ENCODE results near the gene SEPTIN1.
"Not testable (repeated sequence)": the region's sequence is repeated elsewhere in the genome, so short reads cannot be mapped to it uniquely, and the experiment has no call there.

Gene SEPTIN1

DNA sequence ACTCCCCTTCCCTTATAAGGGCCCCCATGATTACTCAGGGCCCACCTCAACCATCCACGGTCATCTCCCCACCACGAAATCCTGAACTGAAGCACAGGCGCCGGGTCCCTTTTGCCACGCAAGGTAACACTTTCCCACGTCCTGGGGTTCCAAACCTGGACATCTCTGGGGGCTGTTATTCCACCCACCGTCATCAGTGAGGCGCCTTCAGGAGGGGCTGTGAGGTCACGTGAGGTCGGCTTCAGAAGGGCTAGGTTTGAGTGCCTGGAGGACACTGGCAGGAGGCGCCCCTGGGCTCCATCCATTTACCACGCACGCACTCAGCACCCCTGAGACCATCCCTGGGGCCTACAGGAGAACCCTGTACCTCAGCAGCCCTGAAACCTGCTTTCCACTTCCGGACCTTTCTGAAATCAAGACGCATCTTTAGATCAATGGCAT is 31.3 kb downstream of the SEPTIN1 start:
- H3K27me3 ChIP-seq (ENCODE audit: insufficient read depth, insufficient read length): no peaks in the 10 kb centered on the region
- H3K4me3 ChIP-seq (ENCODE audit: insufficient read length, low read depth): no peak overlapping the region
- peaks cover 48% of the 10 kb centered on the region for H3K36me3 ChIP-seq (ENCODE audit: insufficient read depth, insufficient read length, low read length)
- H3K4me1 ChIP-seq (ENCODE audit: insufficient read depth, insufficient read length): peaks cover 5% of the 10 kb centered on the region
- DNase-seq (ENCODE audit: low read depth, low spot score): no peak
- H3K9me3 ChIP-seq (ENCODE audit: insufficient read depth, low read length): no peaks in the 10 kb centered on the region
- no peak for TF ChIP-seq SUZ12 (IDR thresholded peaks at IDR 0.05; ENCODE audit: extremely low read depth, insufficient read depth, insufficient read length)
- no peak for TF ChIP-seq ZNF274 (IDR thresholded peaks at IDR 0.05; ENCODE audit: low read depth, low read length)
- no peak for TF ChIP-seq YY1 (IDR thresholded peaks at IDR 0.05; ENCODE audit: insufficient read depth, insufficient read length)
- no peak overlapping the region for H3K9ac ChIP-seq (ENCODE audit: insufficient read length, low read depth)

DNA sequence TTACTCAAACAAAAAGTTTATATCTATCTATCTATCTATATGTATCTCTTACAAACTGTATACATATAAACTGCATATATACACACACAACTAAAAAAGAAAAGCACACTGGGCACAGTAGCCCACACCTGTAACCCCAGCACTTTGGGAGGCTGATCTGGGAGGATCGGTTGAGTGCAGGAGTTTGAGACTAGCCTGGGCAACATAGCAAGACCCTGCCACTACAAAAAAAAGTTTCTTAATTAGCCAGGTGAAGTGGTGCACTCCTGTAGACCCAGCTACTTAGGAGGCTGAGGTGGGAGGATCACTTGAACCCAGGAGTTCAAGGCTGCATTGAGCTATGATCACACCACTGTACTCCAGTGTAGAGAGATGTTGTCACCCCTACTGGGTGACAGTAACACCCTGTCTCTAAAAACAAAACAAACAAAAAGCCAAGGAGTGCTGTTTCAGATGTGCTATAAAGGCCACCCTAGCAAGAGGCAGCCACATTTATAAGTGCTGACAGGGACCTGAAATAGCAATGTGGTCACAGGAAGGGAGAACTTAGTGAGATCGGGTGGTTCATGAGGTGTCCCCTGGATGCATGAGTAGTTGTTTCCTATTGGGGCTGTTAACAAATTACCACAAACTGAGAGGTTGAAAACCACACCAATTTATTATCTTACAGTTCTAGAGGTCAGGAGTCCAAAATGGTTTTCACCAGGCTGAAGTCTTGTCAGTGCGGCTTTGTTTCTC is 32.1 kb downstream of the SEPTIN1 start:
- Histone ChIP-seq H3K9me3 (ENCODE audit: insufficient read depth, low read length) (no peaks in the 10 kb centered on the region), H3K36me3 (ENCODE audit: insufficient read depth, insufficient read length, low read length) (peaks cover 48% of the 10 kb centered on the region), H3K4me1 (ENCODE audit: insufficient read depth, insufficient read length) (peaks cover 4% of the 10 kb centered on the region), H3K4me3 (ENCODE audit: insufficient read length, low read depth) (no peak overlapping the region), H3K27me3 (ENCODE audit: insufficient read depth, insufficient read length) (no peaks in the 10 kb centered on the region), H3K9ac (ENCODE audit: insufficient read length, low read depth) (no peak overlapping the region)
- TF ChIP-seq ZNF274 (IDR thresholded peaks at IDR 0.05; ENCODE audit: low read depth, low read length): no peak
- TF ChIP-seq SUZ12 (IDR thresholded peaks at IDR 0.05; ENCODE audit: extremely low read depth, insufficient read depth, insufficient read length): no peak
- no peak for DNase-seq (ENCODE audit: low read depth, low spot score)

DNA sequence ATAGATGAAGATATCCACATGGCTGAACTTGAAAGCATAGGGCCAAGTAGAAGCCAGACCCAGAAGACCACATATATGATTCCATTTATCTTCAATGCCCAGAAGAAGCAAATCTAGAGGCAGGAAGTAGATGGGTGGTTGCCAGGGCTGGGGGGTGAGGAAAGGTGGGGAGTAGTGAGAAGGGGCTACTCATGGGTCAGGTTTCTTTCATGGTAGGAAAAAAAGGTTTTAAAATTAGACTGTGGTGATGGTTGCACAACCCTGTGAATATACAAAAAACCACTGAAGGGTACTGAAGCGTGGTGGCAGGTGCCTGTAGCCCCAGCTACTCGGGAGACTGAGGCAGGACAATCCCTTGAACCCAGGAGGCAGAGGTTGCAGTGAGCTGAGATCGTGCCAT is 32.7 kb downstream of the SEPTIN1 start:
- Histone ChIP-seq H3K4me1 (ENCODE audit: insufficient read depth, insufficient read length) (peaks cover 4% of the 10 kb centered on the region), H3K9ac (ENCODE audit: insufficient read length, low read depth) (no peak overlapping the region), H3K36me3 (ENCODE audit: insufficient read depth, insufficient read length, low read length) (peaks cover 48% of the 10 kb centered on the region), H3K27me3 (ENCODE audit: insufficient read depth, insufficient read length) (no peaks in the 10 kb centered on the region), H3K9me3 (ENCODE audit: insufficient read depth, low read length) (no peaks in the 10 kb centered on the region), H3K4me3 (ENCODE audit: insufficient read length, low read depth) (no peak overlapping the region)
- TF ChIP-seq SUZ12 (IDR thresholded peaks at IDR 0.05; ENCODE audit: extremely low read depth, insufficient read depth, insufficient read length) (no peak), ZNF274 (IDR thresholded peaks at IDR 0.05; ENCODE audit: low read depth, low read length) (no peak), YY1 (IDR thresholded peaks at IDR 0.05; ENCODE audit: insufficient read depth, insufficient read length) (no peak)
- DNase-seq (ENCODE audit: low read depth, low spot score): no peak

DNA sequence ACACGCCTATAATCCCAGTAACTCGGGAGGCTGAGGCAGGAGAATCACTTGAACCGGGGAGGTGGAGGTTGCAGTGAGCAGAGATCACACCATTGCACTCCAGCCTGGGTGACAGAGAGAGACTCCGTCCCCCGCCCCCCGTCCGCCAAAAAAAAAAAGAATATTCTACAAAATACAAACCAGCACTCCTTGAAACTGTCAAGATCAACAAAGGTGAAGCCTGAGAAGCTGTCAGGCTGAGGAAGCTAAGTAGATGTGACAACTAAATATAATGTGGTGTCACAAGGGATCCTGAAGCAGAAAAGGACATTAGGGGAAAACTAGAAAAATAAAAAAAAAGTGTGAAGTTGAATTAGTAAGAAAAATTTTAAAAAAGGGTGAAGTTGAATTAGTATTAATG is 33.4 kb downstream of the SEPTIN1 start:
- Histone ChIP-seq H3K27me3 (ENCODE audit: insufficient read depth, insufficient read length) (no peaks in the 10 kb centered on the region), H3K4me3 (ENCODE audit: insufficient read length, low read depth) (no peak overlapping the region), H3K36me3 (ENCODE audit: insufficient read depth, insufficient read length, low read length) (peaks cover 44% of the 10 kb centered on the region), H3K9me3 (ENCODE audit: insufficient read depth, low read length) (no peaks in the 10 kb centered on the region), H3K4me1 (ENCODE audit: insufficient read depth, insufficient read length) (peaks cover 2% of the 10 kb centered on the region), H3K9ac (ENCODE audit: insufficient read length, low read depth) (no peak overlapping the region)
- DNase-seq (ENCODE audit: low read depth, low spot score): no peak
- TF ChIP-seq YY1 (IDR thresholded peaks at IDR 0.05; ENCODE audit: insufficient read depth, insufficient read length) (no peak), SUZ12 (IDR thresholded peaks at IDR 0.05; ENCODE audit: extremely low read depth, insufficient read depth, insufficient read length) (no peak), ZNF274 (IDR thresholded peaks at IDR 0.05; ENCODE audit: low read depth, low read length) (no peak)

DNA sequence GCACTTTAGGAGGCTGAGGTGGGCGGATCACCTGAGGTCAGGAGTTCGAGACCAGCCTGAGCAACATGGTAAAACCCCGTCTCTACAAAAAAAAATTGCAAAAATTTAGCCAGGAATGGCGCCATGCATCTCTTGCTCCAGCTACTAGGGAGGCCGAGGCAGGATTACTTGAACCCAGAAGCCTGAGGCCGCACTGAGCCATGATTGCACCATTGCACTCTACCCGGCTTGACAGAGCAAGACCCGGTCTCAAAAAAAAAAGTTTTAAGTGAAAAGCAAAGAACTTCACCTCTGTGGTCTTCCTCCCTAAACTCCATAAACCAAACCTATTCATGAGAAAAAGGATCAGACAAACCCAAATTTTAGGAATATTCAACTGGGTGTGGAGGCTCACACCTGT is 34.2 kb downstream of the SEPTIN1 start:
- Histone ChIP-seq H3K27me3 (ENCODE audit: insufficient read depth, insufficient read length) (no peaks in the 10 kb centered on the region), H3K4me3 (ENCODE audit: insufficient read length, low read depth) (no peak overlapping the region), H3K9me3 (ENCODE audit: insufficient read depth, low read length) (no peaks in the 10 kb centered on the region), H3K4me1 (ENCODE audit: insufficient read depth, insufficient read length) (no peaks in the 10 kb centered on the region), H3K36me3 (ENCODE audit: insufficient read depth, insufficient read length, low read length) (peaks cover 36% of the 10 kb centered on the region), H3K9ac (ENCODE audit: insufficient read length, low read depth) (no peak overlapping the region)
- TF ChIP-seq YY1 (IDR thresholded peaks at IDR 0.05; ENCODE audit: insufficient read depth, insufficient read length) (no peak), ZNF274 (IDR thresholded peaks at IDR 0.05; ENCODE audit: low read depth, low read length) (no peak), SUZ12 (IDR thresholded peaks at IDR 0.05; ENCODE audit: extremely low read depth, insufficient read depth, insufficient read length) (no peak)
- no peak for DNase-seq (ENCODE audit: low read depth, low spot score)

DNA sequence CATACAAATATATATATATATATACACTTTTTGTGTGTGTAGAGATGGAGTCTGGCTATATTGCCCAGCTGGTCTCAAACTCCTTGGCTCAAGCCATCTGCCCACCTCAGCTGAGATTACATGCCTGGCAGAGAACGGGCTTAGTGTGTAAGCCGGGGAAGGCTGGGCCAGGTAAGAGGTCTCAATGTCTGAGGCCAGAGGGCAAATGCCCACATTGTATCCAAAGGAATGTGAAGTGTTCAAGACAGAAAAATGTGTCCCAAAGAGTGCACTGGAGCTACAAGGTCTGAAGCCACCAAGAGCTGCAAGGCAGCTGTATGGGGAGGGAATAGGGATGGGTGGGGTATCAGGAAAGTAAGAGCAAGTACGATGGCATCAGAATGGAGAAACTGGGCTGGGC is 36.1 kb downstream of the SEPTIN1 start:
- H3K9ac ChIP-seq (ENCODE audit: insufficient read length, low read depth): no peak overlapping the region
- no peaks in the 10 kb centered on the region for H3K9me3 ChIP-seq (ENCODE audit: insufficient read depth, low read length)
- H3K27me3 ChIP-seq (ENCODE audit: insufficient read depth, insufficient read length): no peaks in the 10 kb centered on the region
- no peak overlapping the region for H3K4me3 ChIP-seq (ENCODE audit: insufficient read length, low read depth)
- TF ChIP-seq SUZ12 (IDR thresholded peaks at IDR 0.05; ENCODE audit: extremely low read depth, insufficient read depth, insufficient read length) (no peak), YY1 (IDR thresholded peaks at IDR 0.05; ENCODE audit: insufficient read depth, insufficient read length) (no peak), ZNF274 (IDR thresholded peaks at IDR 0.05; ENCODE audit: low read depth, low read length) (no peak)
- H3K4me1 ChIP-seq (ENCODE audit: insufficient read depth, insufficient read length): no peaks in the 10 kb centered on the region
- peaks cover 21% of the 10 kb centered on the region for H3K36me3 ChIP-seq (ENCODE audit: insufficient read depth, insufficient read length, low read length)
- no peak for DNase-seq (ENCODE audit: low read depth, low spot score)

DNA sequence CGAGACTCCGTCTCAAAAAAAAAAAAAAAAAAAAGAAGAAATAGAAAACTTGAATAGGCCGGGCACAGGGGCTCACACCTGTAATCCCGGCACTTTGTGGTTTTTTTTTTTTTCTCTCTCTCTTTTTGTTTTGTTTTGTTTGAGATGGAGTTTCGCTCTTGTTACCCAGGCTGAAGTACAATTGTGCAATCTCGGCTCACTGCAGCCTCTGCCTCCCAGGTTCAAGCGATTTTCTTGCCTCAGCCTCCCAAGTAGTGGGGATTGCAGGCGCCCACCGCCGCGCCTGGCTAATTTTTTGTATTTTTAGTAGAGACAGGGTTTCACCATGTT is 38.9 kb downstream of the SEPTIN1 start:
- not testable (repeated sequence) for H3K36me3 ChIP-seq (ENCODE audit: insufficient read depth, insufficient read length, low read length); H3K9me3 ChIP-seq (ENCODE audit: insufficient read depth, low read length); H3K9ac ChIP-seq (ENCODE audit: insufficient read length, low read depth); H3K4me1 ChIP-seq (ENCODE audit: insufficient read depth, insufficient read length); DNase-seq (ENCODE audit: low read depth, low spot score); H3K4me3 ChIP-seq (ENCODE audit: insufficient read length, low read depth); H3K27me3 ChIP-seq (ENCODE audit: insufficient read depth, insufficient read length)

All from NT2/D1 (cell line).